HG02885 (cell line): ENCODE measurements around the gene TTLL11.

Experiments used
- ATAC-seq: cut with Tn5 transposase; IDR thresholded peaks from one replicate; pipeline ENCODE4 v1.9.1; 2021; ENCODE audit warnings: mild to moderate bottlenecking; ENCODE audit not compliant: unreplicated experiment, poor library complexity

The TTLL11 gene

DNA sequence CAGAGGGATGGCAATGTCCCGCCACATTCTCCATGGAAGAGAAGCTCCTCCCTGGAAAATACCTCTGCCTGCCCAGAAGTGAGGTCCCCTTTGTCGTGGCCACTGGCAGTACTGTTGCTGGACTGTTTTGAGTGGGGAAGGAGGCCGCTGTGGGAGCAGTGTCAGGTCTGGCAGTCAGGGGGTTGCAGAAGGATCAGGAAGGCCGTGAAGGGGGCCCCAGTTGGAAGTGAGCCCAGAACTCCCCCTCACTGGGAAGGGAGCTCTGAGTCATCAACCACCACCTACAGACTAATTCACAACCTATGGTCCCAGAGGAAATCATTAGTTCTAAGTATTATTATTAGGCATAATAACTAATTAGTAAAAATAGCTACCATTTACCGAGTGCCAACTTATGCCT is 200.4 kb downstream of the TTLL11 start:
- ATAC-seq: no peak

DNA sequence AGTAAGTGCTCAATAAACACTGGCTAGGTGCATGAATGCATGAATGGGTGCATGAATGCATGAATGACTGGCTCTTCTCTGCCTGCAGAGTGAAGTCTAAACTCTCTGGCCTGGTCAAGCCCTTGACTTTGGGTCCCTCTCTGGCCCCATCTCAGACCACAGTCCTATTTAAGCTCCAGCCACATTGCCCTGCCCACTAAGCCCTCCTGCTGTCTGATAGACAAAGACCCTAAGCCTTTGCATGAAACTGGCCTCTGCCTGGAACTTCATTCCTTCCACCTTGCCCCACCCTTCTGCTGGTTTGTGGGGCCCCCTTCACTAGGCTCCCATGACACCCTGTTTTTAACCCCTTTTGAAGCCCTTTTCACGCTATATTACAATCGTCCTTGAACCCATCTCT is 202.4 kb downstream of the TTLL11 start:
- ATAC-seq: no peak

DNA sequence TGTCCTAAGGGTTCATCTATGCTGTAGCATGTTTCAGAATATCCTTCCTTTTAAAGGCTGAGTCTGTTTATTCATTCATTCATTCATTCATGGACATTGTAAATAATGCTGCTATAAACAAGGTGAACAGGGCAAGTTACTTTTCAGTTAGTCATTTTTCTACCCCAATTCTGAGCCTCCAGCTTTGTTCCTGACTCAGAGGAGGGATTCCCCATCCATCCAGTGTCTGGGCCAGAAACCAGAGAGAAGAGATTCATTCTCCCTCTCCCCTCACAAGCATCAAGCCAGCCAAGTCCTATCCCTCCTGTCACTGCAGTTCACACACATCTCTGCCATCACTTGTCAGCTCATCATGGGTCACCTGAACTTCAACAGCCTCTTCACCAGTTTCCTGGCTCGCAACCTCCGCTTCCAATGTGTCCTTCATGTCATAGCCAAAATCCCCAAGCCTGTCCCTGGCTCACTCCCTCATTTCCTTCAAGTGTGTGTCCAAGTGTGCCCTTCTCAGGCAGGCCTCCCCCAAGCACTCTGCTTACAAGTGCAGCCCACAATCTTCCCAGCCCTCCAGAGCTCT is 203.0 kb downstream of the TTLL11 start:
- ATAC-seq: no peak

- no peak for ATAC-seq
Observed at GRCh38 chr9:121888438-121888775, 204.7 kb downstream of the TTLL11 start.

- no peak for ATAC-seq
Observed at GRCh38 chr9:121887553-121888437, 205.3 kb downstream of the TTLL11 start.

GRCh38 chr9:121886759-121887485 is 206.2 kb downstream of the TTLL11 start:
- no peak for ATAC-seq

DNA sequence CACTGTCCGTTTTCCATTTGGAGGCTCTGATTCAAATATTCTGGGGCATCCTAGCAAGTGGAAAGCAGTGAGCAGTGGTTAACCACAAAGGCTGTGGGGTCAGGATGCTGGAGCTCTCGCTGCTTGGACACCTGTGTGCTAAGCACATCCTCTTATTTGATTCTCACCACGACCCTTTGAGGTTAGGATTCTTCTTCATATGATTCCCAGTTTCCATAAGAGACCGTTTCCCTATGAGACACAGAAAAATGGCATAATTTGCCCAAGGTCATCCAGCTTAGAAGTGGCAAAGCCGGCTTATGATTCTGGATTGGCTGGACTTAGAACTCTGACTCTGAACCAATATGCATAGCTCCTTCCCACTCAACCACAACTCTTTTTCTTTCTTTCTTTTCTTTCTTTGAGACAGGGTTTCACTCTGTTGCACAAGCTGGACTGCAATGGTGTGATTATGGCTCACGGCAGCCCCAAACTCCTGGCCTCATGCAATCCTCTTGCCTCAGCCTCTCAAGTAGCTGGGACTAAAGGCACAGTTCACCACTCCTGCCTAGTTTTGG is 207.7 kb downstream of the TTLL11 start:
- no peak for ATAC-seq

DNA sequence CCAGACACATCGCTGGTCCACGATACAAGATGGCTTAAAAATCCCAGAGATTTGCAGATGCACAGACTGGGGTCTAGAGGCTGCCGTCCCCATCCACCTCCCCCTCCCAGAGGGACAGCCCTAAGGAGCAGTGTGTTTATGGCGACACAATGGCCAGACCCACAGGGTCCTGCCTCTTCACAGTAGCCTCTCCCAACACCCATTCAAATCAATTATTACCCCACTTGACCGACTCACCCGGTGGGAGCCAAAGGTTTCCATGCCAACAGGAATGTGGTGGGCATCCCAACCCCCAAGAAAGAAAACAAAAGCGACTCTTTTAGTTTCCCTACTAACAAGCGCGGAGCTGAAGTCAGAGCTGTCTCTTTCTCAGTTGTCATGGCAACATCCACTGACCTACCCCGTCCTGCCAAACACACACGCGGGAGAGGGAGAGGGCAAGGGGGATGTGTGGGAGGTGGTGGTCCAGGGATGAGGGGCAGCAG is 209.0 kb downstream of the TTLL11 start:
- no peak for ATAC-seq

GRCh38 chr9:121883281-121884056 is 209.6 kb downstream of the TTLL11 start:
- no peak for ATAC-seq

DNA sequence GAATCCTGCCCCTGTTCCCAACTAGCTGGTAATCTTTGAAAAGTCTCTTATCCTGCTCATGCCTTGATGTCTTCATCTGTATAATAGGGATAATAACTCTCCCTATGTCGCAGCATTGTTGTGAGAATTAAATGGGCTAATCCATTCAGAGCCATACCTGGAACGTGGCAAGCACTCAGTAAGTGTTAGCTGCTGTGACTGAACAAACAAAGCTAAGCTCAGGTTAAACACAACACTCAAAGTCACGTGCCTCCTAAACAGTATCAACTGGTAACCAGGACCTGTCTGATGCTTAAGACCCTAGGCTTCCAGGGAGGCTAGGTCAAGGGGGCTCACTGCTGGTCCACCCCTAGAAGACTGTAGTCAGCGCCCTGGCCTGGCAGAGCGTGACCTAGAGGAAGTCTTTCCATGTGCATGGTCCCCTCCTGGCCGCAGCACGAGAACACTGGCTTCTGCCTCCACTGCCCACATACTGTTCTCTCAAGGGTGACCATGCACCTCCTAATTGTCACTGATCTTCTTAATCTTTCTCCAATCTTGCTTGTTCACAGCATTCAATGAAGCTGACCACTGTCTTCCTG is 211.1 kb downstream of the TTLL11 start:
- ATAC-seq: no peak

GRCh38 chr9:121880343-121880898 is 212.7 kb downstream of the TTLL11 start:
- ATAC-seq: no peak

- no peak for ATAC-seq
Observed at GRCh38 chr9:121878271-121878822, 214.8 kb downstream of the TTLL11 start.

DNA sequence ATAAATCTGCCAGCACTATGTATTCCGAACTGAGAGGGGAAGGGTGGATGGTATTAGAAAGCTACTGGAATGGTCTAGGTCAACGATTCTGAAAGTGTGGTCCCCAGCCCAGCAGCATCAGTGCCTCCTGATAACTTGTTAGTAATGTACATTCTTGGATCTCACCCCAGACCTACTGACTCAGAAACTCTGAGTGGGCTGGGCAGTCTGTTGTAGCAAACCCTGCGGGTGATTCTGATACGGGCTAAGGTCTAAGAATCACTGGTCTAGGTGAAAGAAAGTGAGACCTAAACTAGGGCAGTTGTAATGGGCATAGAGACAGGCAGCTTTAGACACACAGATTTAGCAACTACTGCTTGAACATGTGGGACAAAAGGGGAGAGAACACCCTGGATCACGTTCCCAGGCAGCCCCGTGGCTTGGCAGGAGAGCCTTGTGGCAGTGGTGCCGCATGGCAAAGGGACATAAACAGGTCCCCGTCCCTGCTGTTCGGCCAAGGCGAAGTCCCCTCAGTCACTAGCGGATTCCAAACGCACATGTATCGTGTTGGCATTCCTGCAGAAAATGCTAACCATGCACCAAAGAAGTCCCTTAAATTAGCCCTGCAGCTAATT is 216.3 kb downstream of the TTLL11 start:
- ATAC-seq: no peak

DNA sequence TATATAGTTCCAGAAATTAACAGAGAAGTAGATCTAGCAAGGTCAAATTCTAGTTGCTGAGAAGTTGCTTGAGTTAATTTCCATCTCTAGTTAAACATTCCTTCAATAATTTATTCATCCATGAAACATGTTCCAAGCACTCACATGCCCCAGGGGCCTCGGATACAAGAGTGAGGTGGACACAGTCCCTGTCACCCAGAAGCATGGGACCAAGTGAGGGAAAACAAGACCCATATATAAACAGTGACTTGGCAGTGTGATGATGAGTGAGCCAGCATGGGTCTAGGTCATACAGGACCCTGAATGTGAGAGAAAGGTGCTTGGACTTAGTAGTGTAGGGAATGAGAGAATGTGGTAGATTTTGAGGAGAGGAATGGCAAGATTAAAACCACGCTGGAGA is 216.9 kb downstream of the TTLL11 start:
- no peak for ATAC-seq

- no peak for ATAC-seq
Observed at GRCh38 chr9:121874524-121874923, 218.6 kb downstream of the TTLL11 start.

DNA sequence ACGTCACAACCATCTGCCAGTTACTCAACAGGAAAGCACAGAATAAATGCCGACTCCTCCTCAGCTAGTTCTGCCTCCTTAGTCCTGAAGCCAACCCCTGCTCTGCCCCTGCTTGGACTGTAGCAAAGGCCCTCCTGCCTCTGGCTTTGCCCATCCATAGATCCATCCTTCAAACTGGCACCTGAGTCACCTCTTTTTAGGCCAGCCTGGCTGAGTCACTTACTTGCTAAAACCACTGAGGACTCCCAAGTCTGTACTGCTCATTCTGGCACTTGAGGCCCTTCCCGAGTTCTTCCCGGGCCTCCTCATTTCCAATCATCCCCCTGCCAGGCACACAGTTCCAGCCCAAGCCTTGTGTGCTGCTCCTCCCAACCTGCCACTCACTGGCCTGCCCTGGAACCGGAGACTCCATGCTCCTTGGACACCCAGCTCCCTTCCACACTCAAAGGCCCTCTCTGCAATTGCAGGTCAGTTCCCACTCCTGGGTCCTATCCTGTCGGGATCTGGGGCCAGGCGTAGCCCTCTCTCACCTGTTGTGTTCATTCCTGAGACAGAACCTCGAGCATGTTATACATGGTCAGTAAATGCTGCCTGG is 221.6 kb downstream of the TTLL11 start:
- no peak for ATAC-seq

GRCh38 chr9:121870271-121870670 is 222.8 kb downstream of the TTLL11 start:
- ATAC-seq: no peak

- ATAC-seq: no peak
Observed at GRCh38 chr9:121868626-121869025, 224.5 kb downstream of the TTLL11 start.
